Endothelial cell of umbilical vein (primary cell): ENCODE measurements around the gene RABEP2. TPM values are rescaled to one million over a fixed set of nuclear protein-coding genes. Genes with fewer than 3 reads are reported as not detected.

Source experiments
- BruUV-seq: library from RNA; stranded (reverse); fragments of 400-500 nt; replicated peaks from 2 replicates; lab custom pipeline; 2021; lab: Mats Ljungman, UMichigan
- CTCF ChIA-PET: fragments of 300-600, 350-600 bp; sonication (Branson Sonifier 250); formaldehyde crosslinking; loops from one replicate; lab custom pipeline; 2021; ENCODE audit warnings: antibody characterized with exemption, inconsistent platforms; lab: Charles Lee
- POLR2A ChIA-PET: fragments of 300-600, 350-600 bp; sonication (Branson Sonifier 250); formaldehyde crosslinking; loops from one replicate; lab custom pipeline; 2021; ENCODE audit warnings: antibody characterized with exemption, inconsistent platforms; lab: Charles Lee
- DNase-seq: peaks from one replicate; pipeline ENCODE4 v3.0.0-alpha.2; 2011; ENCODE audit warnings: low read depth, low spot score
- FAIRE-seq: peaks from 2 replicates; lab custom pipeline; 2011; peaks lifted over from hg19 to GRCh38; lab: Jason Lieb, UNC
- H2AFZ ChIP-seq: 2 replicates; pipeline ENCODE4 v1.6.0; 2012; ENCODE audit warnings: low read depth, low read length, control low read depth, inconsistent platforms
- H3K27ac ChIP-seq: 2 replicates; pipeline ENCODE4 v1.5.1; 2011; ENCODE audit warnings: low read depth, mild to moderate bottlenecking, control low read depth, low read length, moderate library complexity; ENCODE audit not compliant: insufficient read depth
- H3K27me3 ChIP-seq, 2 experiments: 2 replicates each; pipeline versions ENCODE4 v1.6.0 to v1.6.1; 2011; ENCODE audit warnings: low read length in 2 of 2, mixed read lengths in 1 of 2; ENCODE audit not compliant: control insufficient read depth in 2 of 2, insufficient read depth in 2 of 2
- H3K36me3 ChIP-seq, 2 experiments: 2 replicates in 1 of 2; 3 replicates in 1 of 2; pipeline ENCODE4 v1.5.1; 2011; ENCODE audit warnings: low read length in 2 of 2, mild to moderate bottlenecking in 1 of 2, moderate library complexity in 1 of 2; ENCODE audit not compliant: control insufficient read depth in 2 of 2, insufficient read depth in 2 of 2; ENCODE audit errors: extremely low read depth in 1 of 2
- H3K4me1 ChIP-seq: 3 replicates; pipeline ENCODE4 v1.5.1; 2011; ENCODE audit warnings: mild to moderate bottlenecking, low read length; ENCODE audit not compliant: control insufficient read depth, insufficient read depth; ENCODE audit errors: extremely low read depth
- H3K4me2 ChIP-seq: 2 replicates; pipeline ENCODE4 v1.6.1; 2011; ENCODE audit warnings: low read length, control low read depth, mixed read lengths; ENCODE audit not compliant: insufficient read depth
- H3K4me3 ChIP-seq, 3 experiments: fragments of 200-600 bp in 1 of 3; sonication (generic), shearing (Covaris generic) in 1 of 3; replicated peaks in 1 of 3; 2 replicates each; pipeline ENCODE4 v1.5.1; 2011 to 2016; ENCODE audit warnings: control low read depth in 3 of 3, low read length in 3 of 3, mild to moderate bottlenecking in 2 of 3, inconsistent platforms in 1 of 3, low read depth in 1 of 3, moderate library complexity in 1 of 3; ENCODE audit not compliant: insufficient read depth in 1 of 3
- H3K79me2 ChIP-seq: 2 replicates; pipeline ENCODE4 v1.6.0; 2012; ENCODE audit warnings: low read length, inconsistent platforms; ENCODE audit not compliant: control insufficient read depth, insufficient read depth
- H3K9ac ChIP-seq: replicated peaks from 2 replicates; pipeline ENCODE3; 2011; ENCODE audit warnings: low read length, control low read depth; ENCODE audit not compliant: insufficient read depth; ENCODE audit errors: extremely low read depth
- H3K9me1 ChIP-seq: replicated peaks from 3 replicates; pipeline ENCODE4 v1.6.0; 2011; ENCODE audit warnings: mild to moderate bottlenecking, low read length; ENCODE audit not compliant: control insufficient read depth, insufficient read depth; ENCODE audit errors: extremely low read depth
- H3K9me3 ChIP-seq: replicated peaks from 2 replicates; pipeline ENCODE4 v1.5.1; 2012; ENCODE audit warnings: low read length, inconsistent platforms; ENCODE audit not compliant: control insufficient read depth, insufficient read depth
- H4K20me1 ChIP-seq: replicated peaks from 2 replicates; pipeline ENCODE3; 2011; ENCODE audit warnings: mild to moderate bottlenecking, low read length; ENCODE audit not compliant: control insufficient read depth, insufficient read depth; ENCODE audit errors: extremely low read depth
- EZH2 ChIP-seq: IDR thresholded peaks from 2 replicates; pipeline ENCODE4 v1.6.1; 2012; ENCODE audit warnings: borderline replicate concordance, low read depth, mild to moderate bottlenecking, moderate library complexity, low read length, inconsistent platforms; ENCODE audit not compliant: severe bottlenecking
- FOS ChIP-seq: IDR thresholded peaks from 2 replicates; pipeline ENCODE4 v1.6.1; 2011; ENCODE audit warnings: mild to moderate bottlenecking, low read length, moderate library complexity, borderline replicate concordance; ENCODE audit not compliant: insufficient read depth
- JUN ChIP-seq: IDR thresholded peaks from 2 replicates; pipeline ENCODE4 v1.6.1; 2011; ENCODE audit warnings: borderline replicate concordance, low read depth; ENCODE audit not compliant: insufficient read length, insufficient read depth
- MYC ChIP-seq: IDR thresholded peaks from one replicate; pipeline ENCODE4 v1.6.1; 2011; ENCODE audit warnings: mild to moderate bottlenecking, low read depth, low read length
- POLR2A ChIP-seq: IDR thresholded peaks from 2 replicates; pipeline ENCODE4 v1.6.1; 2012; ENCODE audit warnings: low read depth, mild to moderate bottlenecking, control low read depth, low read length
- POLR2AphosphoS5 ChIP-seq: IDR thresholded peaks from 2 replicates; pipeline ENCODE4 v1.6.1; 2012; ENCODE audit warnings: low read depth, mild to moderate bottlenecking, control low read depth, low read length, moderate library complexity; ENCODE audit not compliant: insufficient read depth
- dilution Hi-C: fragments of 300-500 bp; cut with MboI; formaldehyde crosslinking; loops from one replicate; pipeline ENCODE4 v1.15.0; 2019; ENCODE audit warnings: low sequenced_read_pairs; ENCODE audit not compliant: extremely low pct_ligation_motif_present
- intact Hi-C: fragments of 100-400 bp; cut with micrococcal nuclease; formaldehyde crosslinking; loops from one replicate; pipeline ENCODE4 v1.10.0; 2022
- polyA plus RNA-seq, 4 experiments: library from polyadenylated mRNA; depleted of rRNA in 3 of 4; stranded (reverse) in 3 of 4; unstranded in 1 of 4; fragments of >200 nt; gene quantifications; 2 replicates each; pipeline versions ENCODE4 v1.2.1 to v1.2.3, GENCODE V29; 2011 to 2012; ENCODE audit warnings: missing spikeins in 1 of 4
- total RNA-seq: library from RNA; stranded (reverse); gene quantifications from 2 replicates; pipeline ENCODE4 v1.2.3, GENCODE V29; 2021
- TF ChIP-seq, protein P1 (sequence below), 2 donors: IDR thresholded peaks; 1 replicate in 1 of 2; 2 replicates in 1 of 2; pipeline ENCODE4 v1.5.1; 2011; ENCODE audit warnings: low read length in 2 of 2, mild to moderate bottlenecking in 2 of 2, moderate library complexity in 2 of 2, control low read depth in 1 of 2, inconsistent platforms in 1 of 2, low read depth in 1 of 2; ENCODE audit not compliant: insufficient read depth in 1 of 2; ENCODE audit errors: extremely low read depth in 1 of 2

Gene RABEP2
- total and polyA plus RNA-seq, 2 donors (not counting 3 experiments of a cell fraction or from before 2014, with no cell fraction given) = 25.9 to 37.4 TPM

DNA sequence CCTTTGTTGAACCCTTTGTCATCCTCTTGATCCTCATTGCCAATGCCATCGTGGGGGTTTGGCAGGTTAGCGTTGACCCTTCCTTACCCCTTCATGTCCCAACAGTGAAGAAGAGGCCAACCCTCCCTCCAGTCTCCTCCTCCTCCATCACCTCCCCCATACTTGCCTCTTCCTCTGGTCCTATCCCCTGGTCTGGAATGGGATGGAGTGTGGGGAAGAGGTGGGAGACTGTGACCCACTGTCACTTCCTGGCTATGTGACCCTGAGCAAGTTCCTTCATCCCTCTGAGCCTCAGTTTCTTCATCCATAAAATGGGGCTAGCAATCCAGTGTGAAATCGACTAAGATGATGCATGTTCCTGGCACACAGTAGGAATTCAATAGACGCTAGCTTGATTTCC, 44.1 kb downstream of the RABEP2 start:
- H3K4me2 ChIP-seq = no peak overlapping the region
- POLR2A ChIA-PET = no interaction called here

DNA sequence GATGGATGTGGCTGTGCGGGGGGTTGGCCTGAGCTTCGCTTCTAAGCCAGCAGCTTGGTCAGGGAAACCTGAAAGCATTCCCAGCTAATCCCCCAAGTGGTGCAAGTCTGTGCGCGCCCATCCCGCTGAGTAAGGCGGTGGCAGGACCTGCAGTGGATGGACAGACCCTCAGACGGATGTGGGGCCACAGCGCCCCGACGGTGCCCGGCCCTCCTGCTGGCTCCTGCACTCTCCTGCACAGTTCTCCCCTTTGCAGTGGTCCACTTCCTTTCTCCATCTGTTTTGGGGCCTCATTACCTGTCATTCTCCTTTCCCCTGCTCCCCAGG, 44.5 kb downstream of the RABEP2 start:
- H3K4me2 ChIP-seq = peak overlapping the region; percentile 24
- ChIA-PET POLR2A (no interaction called here), CTCF (interaction anchor here (2.5 kb wide), 1 partner anchor 64 kb away, joined by 16 read pairs; no protein-coding TSS in a partner anchor)
- H3K27me3 ChIP-seq = no peaks in the 10 kb centered on the region
- no TSS peak for BruUV-seq
- FAIRE-seq = no peak
- H3K9ac ChIP-seq = no peak overlapping the region
- H3K79me2 ChIP-seq = no peaks in the 10 kb centered on the region
- DNase-seq = no peak
- intact Hi-C loops (no loop called here), dilution Hi-C loops (no loop called here)
- H4K20me1 ChIP-seq = no peaks in the 10 kb centered on the region
- no peak overlapping the region for H3K4me3 ChIP-seq
- peak overlapping the region; percentile 73 for H2AFZ ChIP-seq
- no peaks in the 10 kb centered on the region for H3K9me1 ChIP-seq
- H3K9me3 ChIP-seq = no peaks in the 10 kb centered on the region
- H3K27ac ChIP-seq = no peak overlapping the region
- H3K36me3 ChIP-seq = no peaks in the 10 kb centered on the region
- TF ChIP-seq MYC (no peak), POLR2AphosphoS5 (no peak), POLR2A (no peak), JUN (no peak)
- TF ChIP-seq, protein P1, sequence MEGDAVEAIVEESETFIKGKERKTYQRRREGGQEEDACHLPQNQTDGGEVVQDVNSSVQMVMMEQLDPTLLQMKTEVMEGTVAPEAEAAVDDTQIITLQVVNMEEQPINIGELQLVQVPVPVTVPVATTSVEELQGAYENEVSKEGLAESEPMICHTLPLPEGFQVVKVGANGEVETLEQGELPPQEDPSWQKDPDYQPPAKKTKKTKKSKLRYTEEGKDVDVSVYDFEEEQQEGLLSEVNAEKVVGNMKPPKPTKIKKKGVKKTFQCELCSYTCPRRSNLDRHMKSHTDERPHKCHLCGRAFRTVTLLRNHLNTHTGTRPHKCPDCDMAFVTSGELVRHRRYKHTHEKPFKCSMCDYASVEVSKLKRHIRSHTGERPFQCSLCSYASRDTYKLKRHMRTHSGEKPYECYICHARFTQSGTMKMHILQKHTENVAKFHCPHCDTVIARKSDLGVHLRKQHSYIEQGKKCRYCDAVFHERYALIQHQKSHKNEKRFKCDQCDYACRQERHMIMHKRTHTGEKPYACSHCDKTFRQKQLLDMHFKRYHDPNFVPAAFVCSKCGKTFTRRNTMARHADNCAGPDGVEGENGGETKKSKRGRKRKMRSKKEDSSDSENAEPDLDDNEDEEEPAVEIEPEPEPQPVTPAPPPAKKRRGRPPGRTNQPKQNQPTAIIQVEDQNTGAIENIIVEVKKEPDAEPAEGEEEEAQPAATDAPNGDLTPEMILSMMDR (IDR thresholded peaks at IDR 0.05; ENCODE audit: extremely low read depth in 1 of 2, insufficient read depth in 1 of 2, low read depth in 1 of 2, low read length in 2 of 2) = no peak
- peaks cover 12% of the 10 kb centered on the region for H3K4me1 ChIP-seq

More for the DNA sequence above, 44.1 kb downstream of the RABEP2 start:
- FAIRE-seq = no peak
- CTCF ChIA-PET = interaction anchor here (2.5 kb wide), 1 partner anchor 64 kb away, joined by 16 read pairs; no protein-coding TSS in a partner anchor
- Histone ChIP-seq H3K36me3 (no peaks in the 10 kb centered on the region), H3K9ac (no peak overlapping the region), H3K4me3 (no peak overlapping the region), H3K9me1 (no peaks in the 10 kb centered on the region), H3K79me2 (no peaks in the 10 kb centered on the region), H3K9me3 (no peaks in the 10 kb centered on the region), H4K20me1 (no peaks in the 10 kb centered on the region), H3K27me3 (no peaks in the 10 kb centered on the region), H2AFZ (no peak overlapping the region), H3K27ac (no peak overlapping the region), H3K4me1 (peaks cover 12% of the 10 kb centered on the region)
- no TSS peak for BruUV-seq
- no peak for TF ChIP-seq POLR2A
- no peak for TF ChIP-seq JUN
- TF ChIP-seq EZH2 = no peak
- no peak for TF ChIP-seq FOS
- dilution Hi-C loops = no loop called here
- intact Hi-C loops = no loop called here
- no peak for DNase-seq
